Activated T-helper 17 cell treated with anti-CD3 and anti-CD28 coated beads, Interleukin-2, amount 50 U/mL, for 72 hours (primary cell): Measurements from ENCODE around the gene YES1. TPM values are rescaled to one million over a fixed set of nuclear protein-coding genes. Genes with fewer than 3 reads are reported as not detected.

Experiments used
- ATAC-seq: fragments of 150-1000 bp; cut with Tn5 transposase; replicated peaks from 2 replicates; pipeline ENCODE4 v1.10.0; 2021; ENCODE audit warnings: mild to moderate bottlenecking, moderate library complexity
- H3K27ac Mint-ChIP-seq: one replicate; pipeline ENCODE4 v1.8.0; 2022; ENCODE audit warnings: mixed read lengths
- H3K27me3 Mint-ChIP-seq: one replicate; pipeline ENCODE4 v1.8.0; 2022; ENCODE audit warnings: mixed read lengths
- H3K36me3 Mint-ChIP-seq: one replicate; pipeline ENCODE4 v1.8.0; 2022; ENCODE audit warnings: low read depth, mild to moderate bottlenecking, mixed read lengths
- H3K4me1 Mint-ChIP-seq: one replicate; pipeline ENCODE4 v1.8.0; 2022; ENCODE audit warnings: mixed read lengths
- H3K4me3 Mint-ChIP-seq: one replicate; pipeline ENCODE4 v1.8.0; 2022; ENCODE audit warnings: mild to moderate bottlenecking, mixed read lengths
- H3K9me3 Mint-ChIP-seq: one replicate; pipeline ENCODE4 v1.8.0; 2022; ENCODE audit warnings: mixed read lengths
- total RNA-seq, 2 donors: library from RNA; stranded (reverse); gene quantifications; one replicate each; pipeline ENCODE4 v1.2.3, GENCODE V29; 2022

The YES1 gene
- total RNA-seq: 10 to 100 TPM; 12.1 to 22.0 TPM

- ATAC-seq: no peak
- peaks cover 35% of the 10 kb centered on the region for H3K4me1 Mint-ChIP-seq
- H3K9me3 Mint-ChIP-seq: no peaks in the 10 kb centered on the region
- H3K36me3 Mint-ChIP-seq: peaks cover 25% of the 10 kb centered on the region
- peak within 1 kb of the TSS; percentile 93 for H3K4me3 Mint-ChIP-seq
- peak within 1 kb of the TSS; percentile 99 for H3K27ac Mint-ChIP-seq
- no peaks in the 10 kb centered on the region for H3K27me3 Mint-ChIP-seq
These were observed at the start of gene YES1 for GRCh38 chr18:811892-812375. YES1 (minus strand) TSS chr18:812242; CDS start chr18:756827, 55,415 bp downstream.

- Mint-ChIP-seq H3K36me3 (no peaks in the 10 kb centered on the region), H3K4me3 (no peak overlapping the region), H3K4me1 (no peaks in the 10 kb centered on the region), H3K27ac (no peak overlapping the region), H3K27me3 (peaks cover 23% of the 10 kb centered on the region), H3K9me3 (no peaks in the 10 kb centered on the region)
- no peak for ATAC-seq
These were observed 45.9 kb upstream of the YES1 start for GRCh38 chr18:857986-858385.

GRCh38 chr18:853471-853870, 41.4 kb upstream of the YES1 start:
- H3K27ac Mint-ChIP-seq: no peak overlapping the region
- no peak overlapping the region for H3K4me3 Mint-ChIP-seq
- ATAC-seq: no peak
- H3K9me3 Mint-ChIP-seq: no peaks in the 10 kb centered on the region
- peaks cover 15% of the 10 kb centered on the region for H3K27me3 Mint-ChIP-seq
- H3K4me1 Mint-ChIP-seq: no peaks in the 10 kb centered on the region
- no peaks in the 10 kb centered on the region for H3K36me3 Mint-ChIP-seq

GRCh38 chr18:850960-851359, 38.9 kb upstream of the YES1 start:
- H3K36me3 Mint-ChIP-seq: no peaks in the 10 kb centered on the region
- no peak overlapping the region for H3K4me3 Mint-ChIP-seq
- peaks cover 12% of the 10 kb centered on the region for H3K27me3 Mint-ChIP-seq
- no peaks in the 10 kb centered on the region for H3K9me3 Mint-ChIP-seq
- no peaks in the 10 kb centered on the region for H3K4me1 Mint-ChIP-seq
- no peak overlapping the region for H3K27ac Mint-ChIP-seq
- no peak for ATAC-seq

- Mint-ChIP-seq H3K27me3 (peaks cover 8% of the 10 kb centered on the region), H3K36me3 (no peaks in the 10 kb centered on the region), H3K4me1 (no peaks in the 10 kb centered on the region), H3K4me3 (no peak overlapping the region), H3K27ac (no peak overlapping the region), H3K9me3 (no peaks in the 10 kb centered on the region)
- no peak for ATAC-seq
These were observed 37.0 kb upstream of the YES1 start for GRCh38 chr18:849021-849420.

GRCh38 chr18:848062-848861, 36.2 kb upstream of the YES1 start:
- Mint-ChIP-seq H3K4me3 (no peak overlapping the region), H3K4me1 (no peaks in the 10 kb centered on the region), H3K27ac (no peak overlapping the region), H3K9me3 (no peaks in the 10 kb centered on the region), H3K27me3 (peaks cover 3% of the 10 kb centered on the region), H3K36me3 (no peaks in the 10 kb centered on the region)
- no peak for ATAC-seq

GRCh38 chr18:845152-845819, 33.2 kb upstream of the YES1 start:
- Mint-ChIP-seq H3K36me3 (no peaks in the 10 kb centered on the region), H3K4me1 (no peaks in the 10 kb centered on the region), H3K27me3 (peaks cover 3% of the 10 kb centered on the region), H3K27ac (no peak overlapping the region), H3K9me3 (no peaks in the 10 kb centered on the region), H3K4me3 (no peak overlapping the region)
- ATAC-seq: no peak

- Mint-ChIP-seq H3K4me1 (no peaks in the 10 kb centered on the region), H3K9me3 (no peaks in the 10 kb centered on the region), H3K4me3 (no peak overlapping the region), H3K36me3 (no peaks in the 10 kb centered on the region), H3K27me3 (no peaks in the 10 kb centered on the region), H3K27ac (no peak overlapping the region)
- ATAC-seq: no peak
These were observed 29.8 kb upstream of the YES1 start for GRCh38 chr18:841647-842370.

GRCh38 chr18:840516-840915, 28.5 kb upstream of the YES1 start:
- Mint-ChIP-seq H3K27me3 (no peaks in the 10 kb centered on the region), H3K4me3 (no peak overlapping the region), H3K9me3 (no peaks in the 10 kb centered on the region), H3K4me1 (no peaks in the 10 kb centered on the region), H3K36me3 (no peaks in the 10 kb centered on the region), H3K27ac (no peak overlapping the region)
- no peak for ATAC-seq

GRCh38 chr18:840023-840408, 28.0 kb upstream of the YES1 start:
- Mint-ChIP-seq H3K36me3 (no peaks in the 10 kb centered on the region), H3K27me3 (no peaks in the 10 kb centered on the region), H3K4me3 (no peak overlapping the region), H3K4me1 (no peaks in the 10 kb centered on the region), H3K27ac (no peak overlapping the region), H3K9me3 (no peaks in the 10 kb centered on the region)
- no peak for ATAC-seq

- Mint-ChIP-seq H3K36me3 (no peaks in the 10 kb centered on the region), H3K9me3 (no peaks in the 10 kb centered on the region), H3K27me3 (no peaks in the 10 kb centered on the region), H3K4me3 (no peak overlapping the region), H3K4me1 (no peaks in the 10 kb centered on the region), H3K27ac (no peak overlapping the region)
- peak; percentile 99 for ATAC-seq
These were observed 27.4 kb upstream of the YES1 start for GRCh38 chr18:839224-840022.

GRCh38 chr18:837922-838321, 25.9 kb upstream of the YES1 start:
- H3K4me1 Mint-ChIP-seq: no peaks in the 10 kb centered on the region
- no peak for ATAC-seq
- H3K27me3 Mint-ChIP-seq: no peaks in the 10 kb centered on the region
- no peak overlapping the region for H3K27ac Mint-ChIP-seq
- H3K4me3 Mint-ChIP-seq: no peak overlapping the region
- H3K9me3 Mint-ChIP-seq: no peaks in the 10 kb centered on the region
- no peaks in the 10 kb centered on the region for H3K36me3 Mint-ChIP-seq

GRCh38 chr18:834082-834720, 22.2 kb upstream of the YES1 start:
- no peaks in the 10 kb centered on the region for H3K36me3 Mint-ChIP-seq
- H3K9me3 Mint-ChIP-seq: no peaks in the 10 kb centered on the region
- no peak overlapping the region for H3K4me3 Mint-ChIP-seq
- H3K4me1 Mint-ChIP-seq: peaks cover 11% of the 10 kb centered on the region
- ATAC-seq: no peak
- H3K27ac Mint-ChIP-seq: no peak overlapping the region
- H3K27me3 Mint-ChIP-seq: no peaks in the 10 kb centered on the region

GRCh38 chr18:833197-833596, 21.2 kb upstream of the YES1 start:
- no peaks in the 10 kb centered on the region for H3K36me3 Mint-ChIP-seq
- H3K27ac Mint-ChIP-seq: no peak overlapping the region
- H3K4me3 Mint-ChIP-seq: no peak overlapping the region
- peaks cover 11% of the 10 kb centered on the region for H3K4me1 Mint-ChIP-seq
- no peak for ATAC-seq
- H3K9me3 Mint-ChIP-seq: no peaks in the 10 kb centered on the region
- no peaks in the 10 kb centered on the region for H3K27me3 Mint-ChIP-seq
